ENCODE results near the gene ATXN2.

Gene ATXN2

DNA sequence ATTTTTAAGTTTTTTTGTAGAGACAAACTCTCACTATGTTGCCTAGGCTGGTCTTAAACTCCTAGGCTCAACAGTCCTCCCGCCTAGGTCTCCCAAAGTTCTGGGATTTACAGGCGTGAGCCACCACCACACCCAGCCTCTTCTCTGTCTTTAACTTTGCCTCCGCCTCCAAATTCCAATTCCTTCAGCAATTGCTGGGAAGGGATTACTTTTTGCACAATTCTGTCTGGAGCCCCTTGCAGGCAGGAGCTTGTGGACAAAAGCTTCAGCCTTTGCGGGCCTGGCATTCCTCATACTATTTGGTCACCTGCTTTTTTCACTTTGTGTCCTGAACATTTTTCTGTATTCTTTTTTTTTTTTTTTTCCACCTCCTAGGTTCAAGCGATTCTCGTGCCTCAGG, 167.3 kb downstream of the ATXN2 start:
- no peak for DNase-seq
- no peaks in the 10 kb centered on the region for H4K20me1 ChIP-seq (ENCODE audit: insufficient read depth, low read length)
- no peak overlapping the region for H2AFZ ChIP-seq (ENCODE audit: low read length)
- no peaks in the 10 kb centered on the region for H3K9me2 ChIP-seq (replicated peaks; ENCODE audit: insufficient read depth, low read length)
- TF ChIP-seq EZH2 (optimal IDR thresholded peaks at IDR 0.05; ENCODE audit: low read depth, low read length) (no peak), EZH2phosphoT487 (IDR thresholded peaks at IDR 0.05; ENCODE audit: low read length) (no peak)
- TF ChIP-seq, protein P1, sequence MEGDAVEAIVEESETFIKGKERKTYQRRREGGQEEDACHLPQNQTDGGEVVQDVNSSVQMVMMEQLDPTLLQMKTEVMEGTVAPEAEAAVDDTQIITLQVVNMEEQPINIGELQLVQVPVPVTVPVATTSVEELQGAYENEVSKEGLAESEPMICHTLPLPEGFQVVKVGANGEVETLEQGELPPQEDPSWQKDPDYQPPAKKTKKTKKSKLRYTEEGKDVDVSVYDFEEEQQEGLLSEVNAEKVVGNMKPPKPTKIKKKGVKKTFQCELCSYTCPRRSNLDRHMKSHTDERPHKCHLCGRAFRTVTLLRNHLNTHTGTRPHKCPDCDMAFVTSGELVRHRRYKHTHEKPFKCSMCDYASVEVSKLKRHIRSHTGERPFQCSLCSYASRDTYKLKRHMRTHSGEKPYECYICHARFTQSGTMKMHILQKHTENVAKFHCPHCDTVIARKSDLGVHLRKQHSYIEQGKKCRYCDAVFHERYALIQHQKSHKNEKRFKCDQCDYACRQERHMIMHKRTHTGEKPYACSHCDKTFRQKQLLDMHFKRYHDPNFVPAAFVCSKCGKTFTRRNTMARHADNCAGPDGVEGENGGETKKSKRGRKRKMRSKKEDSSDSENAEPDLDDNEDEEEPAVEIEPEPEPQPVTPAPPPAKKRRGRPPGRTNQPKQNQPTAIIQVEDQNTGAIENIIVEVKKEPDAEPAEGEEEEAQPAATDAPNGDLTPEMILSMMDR (IDR thresholded peaks at IDR 0.05; ENCODE audit: low read length): no peak
- no peak overlapping the region for H3K4me3 ChIP-seq (ENCODE audit: low read length)
- H3K9me3 ChIP-seq (replicated peaks; ENCODE audit: insufficient read depth, low read length): no peaks in the 10 kb centered on the region
- no peaks in the 10 kb centered on the region for H3K36me3 ChIP-seq (replicated peaks; ENCODE audit: insufficient read depth, low read length)
- peaks cover 29% of the 10 kb centered on the region for H3K79me2 ChIP-seq (ENCODE audit: low read length)
- no peak overlapping the region for H3K4me2 ChIP-seq (ENCODE audit: low read depth, low read length)
- peaks cover 41% of the 10 kb centered on the region for H3K4me1 ChIP-seq (ENCODE audit: low read length)
- H3K27me3 ChIP-seq (replicated peaks; ENCODE audit: insufficient read depth, low read length): no peaks in the 10 kb centered on the region
- H3K9ac ChIP-seq (ENCODE audit: low read length): no peak overlapping the region
- H3F3A ChIP-seq (ENCODE audit: insufficient read depth, low read length): peaks cover 11% of the 10 kb centered on the region; the same call in 1 of the 2 replicates
- H3K27ac ChIP-seq (ENCODE audit: low read length): peak overlapping the region; percentile 53; the same call in 1 of the 2 replicates

DNA sequence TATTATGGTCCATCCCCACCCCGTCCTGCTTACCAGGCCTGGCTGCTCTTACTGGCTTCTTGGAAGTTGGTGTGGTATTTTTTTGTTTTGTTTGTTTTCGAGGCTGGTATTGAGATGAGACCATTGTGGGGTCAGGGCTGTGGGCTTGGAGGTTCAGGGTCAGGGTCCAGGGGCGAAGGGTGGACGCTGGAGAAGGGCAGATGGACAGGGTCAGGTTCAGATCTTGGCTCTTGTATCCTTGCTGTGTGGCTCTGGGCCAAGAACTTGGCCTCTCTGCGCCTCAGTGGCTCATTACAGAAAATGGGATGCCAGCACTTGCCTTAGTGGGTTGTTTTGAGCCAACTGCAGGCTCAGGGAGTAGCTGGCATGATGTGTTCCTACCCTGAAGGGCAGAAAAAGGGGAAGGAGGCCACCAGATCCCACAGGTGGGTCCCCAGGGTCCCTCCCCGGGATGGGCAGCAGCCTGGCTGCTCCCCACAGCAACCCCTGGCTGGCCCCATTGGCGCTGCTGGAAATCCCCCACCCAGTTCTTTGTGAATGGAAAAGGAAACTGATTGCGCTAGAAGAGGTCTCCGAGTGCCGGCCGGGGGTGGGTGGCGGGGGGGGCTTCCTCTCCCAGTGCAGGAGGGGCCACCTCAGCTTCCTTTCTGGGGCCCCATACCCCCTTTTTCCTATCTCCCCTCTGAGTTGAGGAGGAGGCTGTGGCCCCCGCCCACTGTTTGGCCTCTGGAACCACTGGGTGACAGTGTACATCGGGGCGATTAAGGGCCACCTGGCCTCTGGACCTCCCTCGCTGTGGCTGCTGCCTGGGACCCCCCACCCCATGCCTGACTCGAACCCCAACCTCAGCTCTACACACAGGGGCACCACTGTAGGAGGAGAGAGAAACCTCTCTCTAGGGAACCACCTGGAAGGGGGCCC, 168.4 kb downstream of the ATXN2 start:
- peaks cover 18% of the 10 kb centered on the region for H3K79me2 ChIP-seq (ENCODE audit: low read length)
- H3K27me3 ChIP-seq (replicated peaks; ENCODE audit: insufficient read depth, low read length): no peaks in the 10 kb centered on the region
- no peak for TF ChIP-seq EZH2phosphoT487 (IDR thresholded peaks at IDR 0.05; ENCODE audit: low read length)
- no peak for TF ChIP-seq EZH2 (optimal IDR thresholded peaks at IDR 0.05; ENCODE audit: low read depth, low read length)
- TF ChIP-seq, protein P1 (IDR thresholded peaks at IDR 0.05; ENCODE audit: low read length): no peak
- no peaks in the 10 kb centered on the region for H4K20me1 ChIP-seq (ENCODE audit: insufficient read depth, low read length)
- peak overlapping the region; percentile 27; the same call in 1 of the 2 replicates for H2AFZ ChIP-seq (ENCODE audit: low read length)
- no peaks in the 10 kb centered on the region for H3K36me3 ChIP-seq (replicated peaks; ENCODE audit: insufficient read depth, low read length)
- peaks cover 11% of the 10 kb centered on the region; the same call in 1 of the 2 replicates for H3F3A ChIP-seq (ENCODE audit: insufficient read depth, low read length)
- H3K9ac ChIP-seq (ENCODE audit: low read length): peak overlapping the region; percentile 55; the same call in 1 of the 2 replicates
- H3K4me3 ChIP-seq (ENCODE audit: low read length): peak overlapping the region; percentile 29; the same call in 1 of the 2 replicates
- no peaks in the 10 kb centered on the region for H3K9me3 ChIP-seq (replicated peaks; ENCODE audit: insufficient read depth, low read length)
- H3K27ac ChIP-seq (ENCODE audit: low read length): peak overlapping the region; percentile 53; the same call in 1 of the 2 replicates
- peak; percentile 34 for DNase-seq
- H3K4me2 ChIP-seq (ENCODE audit: low read depth, low read length): peak overlapping the region; percentile 85; the same call in 1 of the 2 replicates
- H3K4me1 ChIP-seq (ENCODE audit: low read length): peaks cover 39% of the 10 kb centered on the region
- H3K9me2 ChIP-seq (replicated peaks; ENCODE audit: insufficient read depth, low read length): no peaks in the 10 kb centered on the region

DNA sequence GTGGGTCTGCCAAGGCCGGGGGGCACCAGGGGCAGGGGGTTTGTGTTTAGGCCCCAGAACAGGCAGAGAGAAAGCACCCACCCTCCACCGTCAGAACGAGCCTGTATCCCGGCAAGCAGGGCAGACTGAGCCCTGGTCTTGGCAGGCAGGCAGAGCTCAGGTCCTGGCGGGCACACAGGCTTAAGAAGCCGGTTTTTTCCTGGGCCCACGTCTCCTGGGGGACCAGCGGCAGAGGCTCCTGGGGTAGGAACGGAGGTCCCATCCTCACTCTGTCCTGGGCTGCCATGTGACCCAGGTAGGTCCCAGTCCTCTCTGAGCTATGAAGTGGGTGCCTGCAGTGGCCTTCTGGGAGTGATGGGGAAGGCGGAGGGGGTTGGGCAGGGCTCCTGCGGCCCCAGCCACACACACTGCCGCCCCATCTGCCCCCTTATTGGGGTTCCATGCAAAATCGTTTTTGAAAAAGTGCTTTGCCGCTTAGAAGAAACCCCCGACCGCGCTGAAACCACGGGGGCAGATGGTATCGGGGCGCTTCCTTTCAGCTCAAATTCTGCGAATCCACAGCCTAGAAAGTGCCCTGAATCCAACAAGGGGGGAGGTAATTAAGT, 169.2 kb downstream of the ATXN2 start:
- Histone ChIP-seq H3K27me3 (replicated peaks; ENCODE audit: insufficient read depth, low read length) (no peaks in the 10 kb centered on the region), H3K9me3 (replicated peaks; ENCODE audit: insufficient read depth, low read length) (no peaks in the 10 kb centered on the region), H3K79me2 (ENCODE audit: low read length) (peaks cover 12% of the 10 kb centered on the region), H3K27ac (ENCODE audit: low read length) (peak overlapping the region; percentile 53; the same call in 1 of the 2 replicates), H3K4me2 (ENCODE audit: low read depth, low read length) (peak overlapping the region; percentile 85), H3K4me3 (ENCODE audit: low read length) (peak overlapping the region; percentile 29; the same call in 1 of the 2 replicates), H3F3A (ENCODE audit: insufficient read depth, low read length) (peaks cover 11% of the 10 kb centered on the region; the same call in 1 of the 2 replicates), H3K4me1 (ENCODE audit: low read length) (peaks cover 33% of the 10 kb centered on the region), H4K20me1 (ENCODE audit: insufficient read depth, low read length) (no peaks in the 10 kb centered on the region), H2AFZ (ENCODE audit: low read length) (peak overlapping the region; percentile 27; the same call in 1 of the 2 replicates), H3K9ac (ENCODE audit: low read length) (peak overlapping the region; percentile 55; the same call in 1 of the 2 replicates), H3K36me3 (replicated peaks; ENCODE audit: insufficient read depth, low read length) (no peaks in the 10 kb centered on the region), H3K9me2 (replicated peaks; ENCODE audit: insufficient read depth, low read length) (no peaks in the 10 kb centered on the region)
- TF ChIP-seq, protein P1 (IDR thresholded peaks at IDR 0.05; ENCODE audit: low read length): no peak
- no peak for TF ChIP-seq EZH2 (optimal IDR thresholded peaks at IDR 0.05; ENCODE audit: low read depth, low read length)
- no peak for TF ChIP-seq EZH2phosphoT487 (IDR thresholded peaks at IDR 0.05; ENCODE audit: low read length)
- no peak for DNase-seq

All from MM.1S (cell line).